HL-60 (cell line): ENCODE results near the gene ZNF593OS.

Source experiments
- POLR2AphosphoS5 ChIP-seq: IDR thresholded peaks from 2 replicates; pipeline ENCODE4 v1.6.1; 2012; ENCODE audit warnings: low read depth
- TF ChIP-seq, protein P1 (sequence below): IDR thresholded peaks from one replicate; pipeline ENCODE4 v1.5.1; 2011; ENCODE audit warnings: low read length, control low read depth, inconsistent platforms; ENCODE audit not compliant: insufficient read depth

DNA sequence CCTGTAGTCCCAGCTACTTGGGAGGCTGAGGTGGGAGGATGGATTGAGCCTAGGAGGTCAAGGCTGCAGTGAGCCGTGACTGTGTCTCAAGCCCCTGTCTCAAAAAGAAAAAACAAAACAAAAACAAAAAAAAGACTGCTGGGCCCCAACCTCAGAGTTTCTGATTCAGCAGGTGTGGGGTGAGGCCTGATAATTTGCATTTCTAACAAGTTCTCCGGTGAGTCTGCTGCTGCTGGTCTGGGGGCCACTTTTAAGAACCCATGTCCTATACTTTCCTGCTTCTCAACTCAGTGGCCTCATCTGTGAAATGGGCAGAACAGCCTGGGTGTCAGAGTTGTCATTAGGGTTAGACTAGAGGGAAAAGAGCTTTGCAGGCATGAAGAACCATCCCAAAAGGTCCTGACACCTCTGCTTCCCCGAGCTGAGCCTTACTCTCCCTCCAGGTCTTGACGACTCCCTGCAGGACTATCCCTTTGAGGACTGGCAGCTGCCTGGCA is 8.4 kb upstream of the ZNF593OS start:
- TF ChIP-seq, protein P1, sequence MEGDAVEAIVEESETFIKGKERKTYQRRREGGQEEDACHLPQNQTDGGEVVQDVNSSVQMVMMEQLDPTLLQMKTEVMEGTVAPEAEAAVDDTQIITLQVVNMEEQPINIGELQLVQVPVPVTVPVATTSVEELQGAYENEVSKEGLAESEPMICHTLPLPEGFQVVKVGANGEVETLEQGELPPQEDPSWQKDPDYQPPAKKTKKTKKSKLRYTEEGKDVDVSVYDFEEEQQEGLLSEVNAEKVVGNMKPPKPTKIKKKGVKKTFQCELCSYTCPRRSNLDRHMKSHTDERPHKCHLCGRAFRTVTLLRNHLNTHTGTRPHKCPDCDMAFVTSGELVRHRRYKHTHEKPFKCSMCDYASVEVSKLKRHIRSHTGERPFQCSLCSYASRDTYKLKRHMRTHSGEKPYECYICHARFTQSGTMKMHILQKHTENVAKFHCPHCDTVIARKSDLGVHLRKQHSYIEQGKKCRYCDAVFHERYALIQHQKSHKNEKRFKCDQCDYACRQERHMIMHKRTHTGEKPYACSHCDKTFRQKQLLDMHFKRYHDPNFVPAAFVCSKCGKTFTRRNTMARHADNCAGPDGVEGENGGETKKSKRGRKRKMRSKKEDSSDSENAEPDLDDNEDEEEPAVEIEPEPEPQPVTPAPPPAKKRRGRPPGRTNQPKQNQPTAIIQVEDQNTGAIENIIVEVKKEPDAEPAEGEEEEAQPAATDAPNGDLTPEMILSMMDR = no peak
- no peak for TF ChIP-seq POLR2AphosphoS5
